ENCODE results near the gene SMAD5.

- no peak for TF ChIP-seq CTCF (IDR thresholded peaks at IDR 0.05; ENCODE audit: poor library complexity)
- no peak for TF ChIP-seq EZH2 (IDR thresholded peaks at IDR 0.05; ENCODE audit: borderline replicate concordance)
- no peak for TF ChIP-seq EZH2phosphoT487 (IDR thresholded peaks at IDR 0.05; ENCODE audit: low read depth, severe bottlenecking, unreplicated experiment)
Measured at GRCh38 chr5:136104306-136104965, 28.2 kb upstream of the SMAD5 start.
